Hepatocyte (in vitro differentiated cells): ENCODE measurements around the gene SYNGAP1.

ENCODE experiments used
- CTCF ChIP-seq: fragments of 200-600 bp; sonication (generic); IDR thresholded peaks from 2 replicates; pipeline ENCODE4 v1.5.1; 2016; ENCODE audit warnings: antibody characterized with exemption, mild to moderate bottlenecking; ENCODE audit not compliant: poor library complexity
- EZH2phosphoT487 ChIP-seq: fragments of 200-600 bp; sonication (generic); IDR thresholded peaks from one replicate; pipeline ENCODE4 v1.6.1; 2018; ENCODE audit warnings: antibody characterized with exemption, mild to moderate bottlenecking, low read depth, moderate library complexity; ENCODE audit not compliant: unreplicated experiment, severe bottlenecking

GRCh38 chr6:33404884-33405283, 15.0 kb upstream of the SYNGAP1 start:
- TF ChIP-seq CTCF: no peak
- TF ChIP-seq EZH2phosphoT487: no peak
